WTC11 (cell line): ENCODE measurements around the gene RCOR3. TPM values are rescaled to one million over a fixed set of nuclear protein-coding genes. Genes with fewer than 3 reads are reported as not detected.

Experiments
- ATAC-seq: fragments of 200-7000 bp; cut with Tn5 transposase; 2 replicates; pipeline ENCODE4 v1.10.0; 2021; ENCODE audit warnings: mild to moderate bottlenecking, moderate library complexity
- CTCF ChIA-PET: fragments of 300-600 bp; sonication (Branson Sonifier 250); formaldehyde crosslinking; loops from one replicate; lab custom pipeline; 2021; ENCODE audit warnings: antibody characterized with exemption; lab: Charles Lee
- POLR2A ChIA-PET: fragments of 350-600 bp; sonication (Branson Sonifier 250); formaldehyde crosslinking; loops from one replicate; lab custom pipeline; 2021; ENCODE audit warnings: antibody characterized with exemption; lab: Charles Lee
- DNase-seq: peaks from one replicate; pipeline ENCODE4 v3.0.0; 2021; ENCODE audit warnings: low spot score
- H3K27ac Mint-ChIP-seq: 2 replicates; pipeline ENCODE4 v1.8.0; 2021; ENCODE audit warnings: mixed read lengths
- H3K27me3 Mint-ChIP-seq: 2 replicates; pipeline ENCODE4 v1.8.0; 2021; ENCODE audit warnings: low read depth, mild to moderate bottlenecking, moderate library complexity, mixed read lengths
- H3K36me3 Mint-ChIP-seq: 2 replicates; pipeline ENCODE4 v1.8.0; 2021; ENCODE audit warnings: mixed read lengths
- H3K4me1 Mint-ChIP-seq: 2 replicates; pipeline ENCODE4 v1.8.0; 2022; ENCODE audit warnings: mixed read lengths
- H3K4me3 Mint-ChIP-seq: 2 replicates; pipeline ENCODE4 v1.8.0; 2021; ENCODE audit warnings: mild to moderate bottlenecking, moderate library complexity, mixed read lengths
- H3K9me3 Mint-ChIP-seq: 2 replicates; pipeline ENCODE4 v1.8.0; 2021; ENCODE audit warnings: mixed read lengths
- CREB1 ChIP-seq: sonication (generic); formaldehyde crosslinking; IDR thresholded peaks from 2 replicates; pipeline ENCODE4 v1.8.0; 2023; ENCODE audit warnings: mild to moderate bottlenecking, missing genetic modification reagents
- ETV6 ChIP-seq: sonication (generic); formaldehyde crosslinking; IDR thresholded peaks from 2 replicates; pipeline ENCODE4 v1.8.1; 2022; ENCODE audit warnings: mild to moderate bottlenecking, missing genetic modification reagents
- FOXJ3 ChIP-seq: sonication (generic); formaldehyde crosslinking; IDR thresholded peaks from 2 replicates; pipeline ENCODE4 v1.9.0; 2021; ENCODE audit warnings: missing genetic modification reagents, mild to moderate bottlenecking, borderline replicate concordance
- HMGA2 ChIP-seq: fragments of 250-450 bp; sonication (Bioruptor Pico); IDR thresholded peaks from 2 replicates; pipeline ENCODE4 v1.4.0; 2021; ENCODE audit warnings: mild to moderate bottlenecking, moderate library complexity
- IRF2 ChIP-seq: sonication (generic); formaldehyde crosslinking; IDR thresholded peaks from 2 replicates; pipeline ENCODE4 v1.8.0; 2022; ENCODE audit warnings: low read depth, missing genetic modification reagents, borderline replicate concordance
- JAZF1 ChIP-seq: fragments of 250-450 bp; sonication (Bioruptor Pico); IDR thresholded peaks from 2 replicates; pipeline ENCODE4 v1.9.0; 2021; ENCODE audit warnings: moderate library complexity, mild to moderate bottlenecking, inconsistent platforms
- KAT7 ChIP-seq: sonication (generic); formaldehyde crosslinking; IDR thresholded peaks from 2 replicates; pipeline ENCODE4 v1.8.1; 2023; ENCODE audit warnings: missing genetic modification reagents, mild to moderate bottlenecking, borderline replicate concordance
- MYBL2 ChIP-seq: sonication (generic); formaldehyde crosslinking; IDR thresholded peaks from 2 replicates; pipeline ENCODE4 v1.8.1; 2023; ENCODE audit warnings: mild to moderate bottlenecking, moderate library complexity, missing genetic modification reagents
- OVOL2 ChIP-seq: fragments of 250-450 bp; sonication (Bioruptor Pico); IDR thresholded peaks from 2 replicates; pipeline ENCODE4 v1.9.0; 2021; ENCODE audit warnings: mild to moderate bottlenecking, borderline replicate concordance
- PRRX2 ChIP-seq: fragments of 250-450 bp; sonication (Bioruptor Pico); IDR thresholded peaks from 2 replicates; pipeline ENCODE4 v1.8.0; 2021; ENCODE audit warnings: mild to moderate bottlenecking
- SOX15 ChIP-seq: fragments of 250-450 bp; sonication (Bioruptor Pico); IDR thresholded peaks from 2 replicates; pipeline ENCODE4 v1.9.0; 2021; ENCODE audit warnings: mild to moderate bottlenecking
- ZNF232 ChIP-seq: sonication (generic); formaldehyde crosslinking; IDR thresholded peaks from 2 replicates; pipeline ENCODE4 v1.8.0; 2022; ENCODE audit warnings: mild to moderate bottlenecking, missing genetic modification reagents
- ZNF317 ChIP-seq: sonication (generic); formaldehyde crosslinking; IDR thresholded peaks from 2 replicates; pipeline ENCODE4 v1.8.1; 2023; ENCODE audit warnings: low read depth, mild to moderate bottlenecking, moderate library complexity, missing genetic modification reagents, borderline replicate concordance
- total RNA-seq: library from RNA; stranded (reverse); gene quantifications from 3 replicates; pipeline ENCODE4 v1.2.3, GENCODE V29; 2021
- TF ChIP-seq, protein P1 (sequence below): sonication (generic); formaldehyde crosslinking; IDR thresholded peaks from 2 replicates; pipeline ENCODE4 v1.8.1; 2023; ENCODE audit warnings: mild to moderate bottlenecking, moderate library complexity, missing genetic modification reagents
- TF ChIP-seq, protein P2 (sequence below): fragments of 250-450 bp; sonication (Bioruptor Pico); conservative IDR thresholded peaks from 2 replicates; pipeline ENCODE4 v1.9.0; 2021; ENCODE audit warnings: mild to moderate bottlenecking
- TF ChIP-seq, protein P3 (sequence below): sonication (generic); formaldehyde crosslinking; conservative IDR thresholded peaks from 2 replicates; pipeline ENCODE4 v1.8.1; 2022; ENCODE audit warnings: mild to moderate bottlenecking, missing genetic modification reagents
- TF ChIP-seq, protein P4 (sequence below): sonication (generic); formaldehyde crosslinking; IDR thresholded peaks from 2 replicates; pipeline ENCODE4 v1.8.0; 2022; ENCODE audit warnings: mild to moderate bottlenecking, missing genetic modification reagents
- TF ChIP-seq, protein P5 (sequence below): sonication (generic); formaldehyde crosslinking; IDR thresholded peaks from 2 replicates; pipeline ENCODE4 v1.8.1; 2022; ENCODE audit warnings: low read depth, mild to moderate bottlenecking, moderate library complexity, missing genetic modification reagents, borderline replicate concordance
- TF ChIP-seq, protein P6 (sequence below): sonication (generic); formaldehyde crosslinking; IDR thresholded peaks from 2 replicates; pipeline ENCODE4 v1.8.1; 2023; ENCODE audit warnings: mild to moderate bottlenecking, missing genetic modification reagents, borderline replicate concordance
- TF ChIP-seq, protein P7 (sequence below): sonication (generic); formaldehyde crosslinking; IDR thresholded peaks from 2 replicates; pipeline ENCODE4 v1.8.1; 2022; ENCODE audit warnings: missing genetic modification reagents, borderline replicate concordance

RCOR3 gene
- total RNA-seq, 1 experiment from 2014 or later, result 35.9 TPM

DNA sequence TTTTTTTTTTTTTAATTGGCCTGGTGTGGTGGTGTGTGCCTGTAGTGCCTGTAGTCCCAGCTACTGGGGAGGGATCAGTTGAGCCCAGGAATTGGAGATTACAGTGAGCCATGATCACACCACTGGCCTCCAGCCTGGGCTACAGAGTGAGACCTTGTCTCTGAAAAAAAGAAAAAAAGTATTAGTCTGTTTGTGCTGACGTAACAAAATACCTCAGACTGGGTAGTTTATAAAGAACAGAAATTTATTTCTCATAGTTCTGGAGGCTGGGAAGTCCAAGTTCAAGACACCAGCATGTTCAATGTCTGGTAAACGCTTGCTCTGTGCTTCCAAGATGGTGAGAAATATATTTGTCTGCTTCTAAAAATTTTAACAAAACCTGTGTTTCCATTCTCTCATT is 93.3 kb downstream of the RCOR3 start:
- Mint-ChIP-seq H3K4me1 (peaks cover 6% of the 10 kb centered on the region; the same call in 1 of the 2 replicates), H3K27me3 (no peaks in the 10 kb centered on the region), H3K9me3 (peaks cover 15% of the 10 kb centered on the region), H3K4me3 (no peak overlapping the region), H3K27ac (no peak overlapping the region), H3K36me3 (peaks cover 29% of the 10 kb centered on the region)
- DNase-seq (no peak), ATAC-seq (no peak)
- ChIA-PET POLR2A (no interaction called here), CTCF (interaction anchor here (0.9 kb wide), 1 partner anchor 63 kb away, joined by 3 read pairs; no protein-coding TSS in a partner anchor)
- TF ChIP-seq, protein P1, sequence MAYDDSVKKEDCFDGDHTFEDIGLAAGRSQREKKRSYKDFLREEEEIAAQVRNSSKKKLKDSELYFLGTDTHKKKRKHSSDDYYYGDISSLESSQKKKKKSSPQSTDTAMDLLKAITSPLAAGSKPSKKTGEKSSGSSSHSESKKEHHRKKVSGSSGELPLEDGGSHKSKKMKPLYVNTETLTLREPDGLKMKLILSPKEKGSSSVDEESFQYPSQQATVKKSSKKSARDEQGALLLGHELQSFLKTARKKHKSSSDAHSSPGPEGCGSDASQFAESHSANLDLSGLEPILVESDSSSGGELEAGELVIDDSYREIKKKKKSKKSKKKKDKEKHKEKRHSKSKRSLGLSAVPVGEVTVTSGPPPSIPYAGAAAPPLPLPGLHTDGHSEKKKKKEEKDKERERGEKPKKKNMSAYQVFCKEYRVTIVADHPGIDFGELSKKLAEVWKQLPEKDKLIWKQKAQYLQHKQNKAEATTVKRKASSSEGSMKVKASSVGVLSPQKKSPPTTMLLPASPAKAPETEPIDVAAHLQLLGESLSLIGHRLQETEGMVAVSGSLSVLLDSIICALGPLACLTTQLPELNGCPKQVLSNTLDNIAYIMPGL (CRISPR knock-in tag), result no peak
- TF ChIP-seq, protein P2, sequence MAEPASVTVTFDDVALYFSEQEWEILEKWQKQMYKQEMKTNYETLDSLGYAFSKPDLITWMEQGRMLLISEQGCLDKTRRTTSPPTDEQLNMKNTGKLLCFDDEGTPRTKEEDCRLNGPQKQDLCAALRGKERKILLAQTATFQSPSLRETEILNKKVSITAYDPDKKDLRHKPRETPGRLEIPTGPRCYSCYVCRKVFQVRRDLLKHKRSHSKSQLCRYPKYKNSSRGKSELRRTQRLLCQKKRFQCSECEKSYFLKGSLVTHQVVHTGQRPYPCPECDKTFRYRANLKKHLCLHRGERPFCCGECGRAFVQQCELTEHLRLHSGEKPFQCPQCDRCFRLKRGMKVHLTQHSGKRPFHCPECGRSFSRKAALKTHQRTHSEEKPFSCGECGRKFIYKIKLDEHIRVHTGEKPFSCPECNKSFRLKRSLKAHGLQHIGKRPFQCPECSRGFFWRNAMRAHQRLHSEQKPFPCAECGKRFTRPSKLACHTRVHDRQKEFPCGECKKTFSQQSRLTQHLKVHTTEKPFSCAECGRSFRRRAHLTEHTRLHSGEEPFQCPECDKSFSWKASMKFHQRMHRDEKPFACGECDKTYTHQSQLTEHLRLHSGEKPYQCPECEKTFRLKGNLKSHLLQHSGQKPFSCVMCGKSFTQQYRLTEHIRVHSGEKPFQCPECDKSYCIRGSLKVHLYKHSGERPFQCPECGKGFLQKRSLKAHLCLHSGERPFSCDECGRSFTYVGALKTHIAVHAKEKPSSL (CRISPR knock-in tag), result no peak
- no peak for TF ChIP-seq FOXJ3 (CRISPR knock-in tag)
- TF ChIP-seq, protein P3, sequence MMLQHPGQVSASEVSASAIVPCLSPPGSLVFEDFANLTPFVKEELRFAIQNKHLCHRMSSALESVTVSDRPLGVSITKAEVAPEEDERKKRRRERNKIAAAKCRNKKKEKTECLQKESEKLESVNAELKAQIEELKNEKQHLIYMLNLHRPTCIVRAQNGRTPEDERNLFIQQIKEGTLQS (CRISPR knock-in tag), result no peak
- no peak for TF ChIP-seq SOX15
- TF ChIP-seq OVOL2 (CRISPR knock-in tag), result no peak
- TF ChIP-seq IRF2, result no peak
- TF ChIP-seq, protein P4, sequence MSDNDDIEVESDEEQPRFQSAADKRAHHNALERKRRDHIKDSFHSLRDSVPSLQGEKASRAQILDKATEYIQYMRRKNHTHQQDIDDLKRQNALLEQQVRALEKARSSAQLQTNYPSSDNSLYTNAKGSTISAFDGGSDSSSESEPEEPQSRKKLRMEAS (CRISPR knock-in tag), result no peak
- no peak for TF ChIP-seq KAT7
- no peak for TF ChIP-seq ZNF232
- no peak for TF ChIP-seq ZNF317
- TF ChIP-seq MYBL2 (CRISPR knock-in tag), result no peak
- TF ChIP-seq HMGA2 (CRISPR knock-in tag), result no peak
- TF ChIP-seq, protein P5, sequence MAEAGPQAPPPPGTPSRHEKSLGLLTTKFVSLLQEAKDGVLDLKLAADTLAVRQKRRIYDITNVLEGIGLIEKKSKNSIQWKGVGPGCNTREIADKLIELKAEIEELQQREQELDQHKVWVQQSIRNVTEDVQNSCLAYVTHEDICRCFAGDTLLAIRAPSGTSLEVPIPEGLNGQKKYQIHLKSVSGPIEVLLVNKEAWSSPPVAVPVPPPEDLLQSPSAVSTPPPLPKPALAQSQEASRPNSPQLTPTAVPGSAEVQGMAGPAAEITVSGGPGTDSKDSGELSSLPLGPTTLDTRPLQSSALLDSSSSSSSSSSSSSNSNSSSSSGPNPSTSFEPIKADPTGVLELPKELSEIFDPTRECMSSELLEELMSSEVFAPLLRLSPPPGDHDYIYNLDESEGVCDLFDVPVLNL, result no peak
- no peak for TF ChIP-seq CREB1 (CRISPR knock-in tag)
- TF ChIP-seq, protein P6, sequence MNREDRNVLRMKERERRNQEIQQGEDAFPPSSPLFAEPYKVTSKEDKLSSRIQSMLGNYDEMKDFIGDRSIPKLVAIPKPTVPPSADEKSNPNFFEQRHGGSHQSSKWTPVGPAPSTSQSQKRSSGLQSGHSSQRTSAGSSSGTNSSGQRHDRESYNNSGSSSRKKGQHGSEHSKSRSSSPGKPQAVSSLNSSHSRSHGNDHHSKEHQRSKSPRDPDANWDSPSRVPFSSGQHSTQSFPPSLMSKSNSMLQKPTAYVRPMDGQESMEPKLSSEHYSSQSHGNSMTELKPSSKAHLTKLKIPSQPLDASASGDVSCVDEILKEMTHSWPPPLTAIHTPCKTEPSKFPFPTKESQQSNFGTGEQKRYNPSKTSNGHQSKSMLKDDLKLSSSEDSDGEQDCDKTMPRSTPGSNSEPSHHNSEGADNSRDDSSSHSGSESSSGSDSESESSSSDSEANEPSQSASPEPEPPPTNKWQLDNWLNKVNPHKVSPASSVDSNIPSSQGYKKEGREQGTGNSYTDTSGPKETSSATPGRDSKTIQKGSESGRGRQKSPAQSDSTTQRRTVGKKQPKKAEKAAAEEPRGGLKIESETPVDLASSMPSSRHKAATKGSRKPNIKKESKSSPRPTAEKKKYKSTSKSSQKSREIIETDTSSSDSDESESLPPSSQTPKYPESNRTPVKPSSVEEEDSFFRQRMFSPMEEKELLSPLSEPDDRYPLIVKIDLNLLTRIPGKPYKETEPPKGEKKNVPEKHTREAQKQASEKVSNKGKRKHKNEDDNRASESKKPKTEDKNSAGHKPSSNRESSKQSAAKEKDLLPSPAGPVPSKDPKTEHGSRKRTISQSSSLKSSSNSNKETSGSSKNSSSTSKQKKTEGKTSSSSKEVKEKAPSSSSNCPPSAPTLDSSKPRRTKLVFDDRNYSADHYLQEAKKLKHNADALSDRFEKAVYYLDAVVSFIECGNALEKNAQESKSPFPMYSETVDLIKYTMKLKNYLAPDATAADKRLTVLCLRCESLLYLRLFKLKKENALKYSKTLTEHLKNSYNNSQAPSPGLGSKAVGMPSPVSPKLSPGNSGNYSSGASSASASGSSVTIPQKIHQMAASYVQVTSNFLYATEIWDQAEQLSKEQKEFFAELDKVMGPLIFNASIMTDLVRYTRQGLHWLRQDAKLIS, result no peak
- TF ChIP-seq ETV6 (CRISPR knock-in tag), result no peak
- no peak for TF ChIP-seq JAZF1 (CRISPR knock-in tag)
- no peak for TF ChIP-seq PRRX2 (CRISPR knock-in tag)
- TF ChIP-seq, protein P7, sequence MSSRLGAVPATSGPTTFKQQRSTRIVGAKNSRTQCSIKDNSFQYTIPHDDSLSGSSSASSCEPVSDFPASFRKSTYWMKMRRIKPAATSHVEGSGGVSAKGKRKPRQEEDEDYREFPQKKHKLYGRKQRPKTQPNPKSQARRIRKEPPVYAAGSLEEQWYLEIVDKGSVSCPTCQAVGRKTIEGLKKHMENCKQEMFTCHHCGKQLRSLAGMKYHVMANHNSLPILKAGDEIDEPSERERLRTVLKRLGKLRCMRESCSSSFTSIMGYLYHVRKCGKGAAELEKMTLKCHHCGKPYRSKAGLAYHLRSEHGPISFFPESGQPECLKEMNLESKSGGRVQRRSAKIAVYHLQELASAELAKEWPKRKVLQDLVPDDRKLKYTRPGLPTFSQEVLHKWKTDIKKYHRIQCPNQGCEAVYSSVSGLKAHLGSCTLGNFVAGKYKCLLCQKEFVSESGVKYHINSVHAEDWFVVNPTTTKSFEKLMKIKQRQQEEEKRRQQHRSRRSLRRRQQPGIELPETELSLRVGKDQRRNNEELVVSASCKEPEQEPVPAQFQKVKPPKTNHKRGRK, result no peak
